HG03575 (cell line): ENCODE measurements around the gene HCN1.

ENCODE experiments used
- ATAC-seq: cut with Tn5 transposase; IDR thresholded peaks from one replicate; pipeline ENCODE4 v1.9.1; 2021; ENCODE audit not compliant: unreplicated experiment, insufficient number of reproducible peaks, low FRiP score; ENCODE audit errors: extremely low read depth

Gene HCN1

GRCh38 chr5:45205403-45205961 is 490.7 kb downstream of the HCN1 start:
- ATAC-seq: no peak
